Left lung (tissue), 10 donors: Measurements from ENCODE around the gene B4GALNT4. TPM values are rescaled to one million over a fixed set of nuclear protein-coding genes. Genes with fewer than 3 reads are reported as not detected.

Experiments
- ATAC-seq: fragments of 200-7000 bp; cut with Tn5 transposase; one replicate; pipeline ENCODE4 v1.9.1; 2020; ENCODE audit warnings: moderate library complexity
- DNase-seq, 4 donors: peaks; one replicate each; pipeline ENCODE4 v3.0.0-alpha.2; 2013 to 2020
- H3K27ac ChIP-seq, 2 donors: fragments of 200-600 bp; sonication (generic) in 1 of 2; one replicate each; pipeline versions ENCODE4 v1.5.0 to v1.8.0; 2020 to 2021
- H3K27me3 ChIP-seq, 2 donors: fragments of 200-600 bp; sonication (generic) in 1 of 2; one replicate each; pipeline versions ENCODE4 v1.5.0 to v1.8.0; 2020 to 2021
- H3K36me3 ChIP-seq, 2 donors: fragments of 200-600 bp; sonication (generic) in 1 of 2; one replicate each; pipeline versions ENCODE4 v1.5.0 to v1.8.0; 2020 to 2021
- H3K4me1 ChIP-seq, 2 donors: fragments of 200-600 bp; one replicate each; pipeline ENCODE4 v1.8.0; 2021
- H3K4me3 ChIP-seq, 2 donors: fragments of 200-600 bp; sonication (generic) in 1 of 2; one replicate each; pipeline versions ENCODE4 v1.5.0 to v1.8.0; 2020 to 2021; ENCODE audit warnings: mild to moderate bottlenecking in 1 of 2
- H3K9me3 ChIP-seq, 2 donors: fragments of 200-600 bp; sonication (generic) in 1 of 2; one replicate each; pipeline versions ENCODE4 v1.5.0 to v1.8.0; 2020 to 2021
- intact Hi-C, 2 donors: fragments of 100-400 bp; cut with DNase I; formaldehyde crosslinking; loops; one replicate each; pipeline versions ENCODE4 v1.11.2 to v1.14.2; 2022
- polyA plus RNA-seq, 6 donors: library from polyadenylated mRNA; unstranded; fragments of 120-200 nt; gene quantifications; one replicate each; pipeline ENCODE4 v1.2.1, GENCODE V29; 2013; ENCODE audit not compliant: insufficient read length in 6 of 6
- total RNA-seq, 2 donors: library from RNA; stranded (reverse); fragmentation: NEBNext Ultra II Directional; extraction: Animal tissue kit (Norgen Biotek cat#: 25700); gene quantifications; one replicate each; pipeline ENCODE4 v1.2.1, GENCODE V29; 2021
- TF ChIP-seq, protein P1 (sequence below), 2 donors: fragments of 200-600 bp; sonication (generic) in 1 of 2; IDR thresholded peaks; one replicate each; pipeline versions ENCODE4 v1.5.0 to v1.8.0; 2021; ENCODE audit warnings: antibody characterized with exemption in 2 of 2
- donor health status: DM: no; HTN: yes; CAD: no.
- donor health status: DM: no; HTN: no; CAD: no.

Gene B4GALNT4
- total and polyA plus RNA-seq, 8 donors, result 1.4 to 78.7 (median 52.4) TPM

DNA sequence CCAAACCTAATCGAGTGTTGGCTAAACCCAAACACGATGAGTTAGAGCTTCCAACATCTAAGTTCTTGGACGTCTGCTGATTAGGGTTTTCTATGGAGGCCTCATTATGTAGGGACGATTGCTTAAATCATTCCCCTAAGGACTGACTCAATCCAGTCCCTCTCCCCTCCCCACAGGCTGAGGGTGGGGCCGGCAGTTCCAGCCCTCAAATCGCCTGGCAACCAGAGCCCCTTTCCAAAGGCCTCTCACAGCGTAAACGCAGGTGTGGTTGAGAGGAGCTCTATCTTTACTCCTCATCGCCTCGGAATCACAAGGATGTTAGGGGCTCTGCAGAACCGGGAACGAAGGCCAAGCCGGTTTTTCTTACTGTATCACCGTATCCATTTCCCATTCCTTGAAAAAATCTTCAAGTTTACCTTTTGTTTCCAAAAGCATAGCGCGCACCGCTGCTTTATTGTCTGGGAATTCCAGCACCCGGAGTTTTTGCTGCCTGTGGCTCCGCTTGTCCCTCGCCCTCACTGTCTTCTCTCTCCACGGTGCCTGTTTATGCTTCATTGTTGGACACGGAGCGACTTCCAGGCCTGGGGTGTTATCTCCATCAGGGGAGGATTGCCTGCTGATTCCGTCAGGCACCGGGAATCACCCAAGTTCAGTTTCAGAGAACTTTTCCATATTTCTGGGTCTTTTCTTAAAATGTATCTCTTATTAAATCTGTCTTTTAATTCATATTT lies 34.9 kb upstream of the B4GALNT4 start:
- H3K4me1 ChIP-seq, result peaks cover 6 to 19% of the 10 kb centered on the region in 2 donors
- peak; percentile 44 for ATAC-seq
- TF ChIP-seq, protein P1, sequence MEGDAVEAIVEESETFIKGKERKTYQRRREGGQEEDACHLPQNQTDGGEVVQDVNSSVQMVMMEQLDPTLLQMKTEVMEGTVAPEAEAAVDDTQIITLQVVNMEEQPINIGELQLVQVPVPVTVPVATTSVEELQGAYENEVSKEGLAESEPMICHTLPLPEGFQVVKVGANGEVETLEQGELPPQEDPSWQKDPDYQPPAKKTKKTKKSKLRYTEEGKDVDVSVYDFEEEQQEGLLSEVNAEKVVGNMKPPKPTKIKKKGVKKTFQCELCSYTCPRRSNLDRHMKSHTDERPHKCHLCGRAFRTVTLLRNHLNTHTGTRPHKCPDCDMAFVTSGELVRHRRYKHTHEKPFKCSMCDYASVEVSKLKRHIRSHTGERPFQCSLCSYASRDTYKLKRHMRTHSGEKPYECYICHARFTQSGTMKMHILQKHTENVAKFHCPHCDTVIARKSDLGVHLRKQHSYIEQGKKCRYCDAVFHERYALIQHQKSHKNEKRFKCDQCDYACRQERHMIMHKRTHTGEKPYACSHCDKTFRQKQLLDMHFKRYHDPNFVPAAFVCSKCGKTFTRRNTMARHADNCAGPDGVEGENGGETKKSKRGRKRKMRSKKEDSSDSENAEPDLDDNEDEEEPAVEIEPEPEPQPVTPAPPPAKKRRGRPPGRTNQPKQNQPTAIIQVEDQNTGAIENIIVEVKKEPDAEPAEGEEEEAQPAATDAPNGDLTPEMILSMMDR (IDR thresholded peaks at IDR 0.05), result no peak
- peak in 1 of 4 donors; percentile 70 for DNase-seq
- H3K27ac ChIP-seq, result no peak overlapping the region
- no peaks in the 10 kb centered on the region for H3K9me3 ChIP-seq
- no peaks in the 10 kb centered on the region for H3K36me3 ChIP-seq
- H3K4me3 ChIP-seq, result no peak overlapping the region
- H3K27me3 ChIP-seq, result no peaks in the 10 kb centered on the region
- intact Hi-C loops, result no loop called here

DNA sequence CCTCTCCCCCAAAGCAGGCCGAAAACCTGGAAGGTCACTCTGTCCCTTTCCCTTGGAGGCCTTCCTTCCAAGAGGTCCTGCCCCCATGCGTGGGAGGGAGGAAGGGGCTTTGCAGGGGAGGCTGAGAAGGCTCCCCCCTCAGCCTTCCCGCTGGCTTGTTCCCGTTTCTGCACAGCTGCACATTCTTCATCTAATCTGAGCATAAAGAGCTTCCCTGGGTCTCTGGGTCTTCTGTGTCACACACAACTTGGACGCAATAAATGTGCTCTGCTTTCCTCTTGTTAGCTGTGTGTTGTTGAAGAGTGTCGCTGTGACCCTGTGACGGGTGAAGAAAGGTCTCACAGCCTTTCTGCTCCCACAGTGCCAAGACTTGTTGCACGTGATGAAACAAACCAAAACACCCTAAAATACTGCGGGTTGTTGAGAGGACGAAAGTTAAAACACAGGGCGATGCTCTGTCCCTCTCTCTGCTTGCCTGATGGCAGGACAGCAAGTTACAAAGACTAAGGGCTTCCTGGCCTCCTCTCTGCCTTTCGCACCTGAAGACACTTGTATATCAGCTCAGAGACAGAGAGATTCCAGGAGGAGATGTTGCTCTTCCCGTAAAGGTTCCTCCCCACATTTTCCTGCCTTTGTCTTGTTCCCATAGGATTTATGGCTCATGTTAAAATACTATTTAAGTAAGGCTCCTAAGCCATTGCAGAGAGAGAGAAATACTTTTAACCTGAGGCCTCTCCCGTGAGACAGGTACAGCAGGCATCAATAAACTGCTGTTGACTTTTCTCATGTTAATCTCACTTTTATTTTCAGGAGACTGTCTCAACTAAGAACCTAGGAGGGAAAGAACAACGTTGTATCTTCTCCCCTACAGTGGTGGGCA lies 33.3 kb upstream of the B4GALNT4 start:
- H3K27me3 ChIP-seq, result no peaks in the 10 kb centered on the region
- TF ChIP-seq, protein P1 (IDR thresholded peaks at IDR 0.05), result no peak
- peak overlapping the region; percentile 45 to 63 for H3K27ac ChIP-seq
- DNase-seq, result peak in 1 of 4 donors; percentile 67
- peaks cover 6 to 19% of the 10 kb centered on the region in 2 donors for H3K4me1 ChIP-seq
- peak; percentile 43 for ATAC-seq
- H3K36me3 ChIP-seq, result no peaks in the 10 kb centered on the region
- no peak overlapping the region for H3K4me3 ChIP-seq
- no peaks in the 10 kb centered on the region for H3K9me3 ChIP-seq
- intact Hi-C loops, result no loop called here

DNA sequence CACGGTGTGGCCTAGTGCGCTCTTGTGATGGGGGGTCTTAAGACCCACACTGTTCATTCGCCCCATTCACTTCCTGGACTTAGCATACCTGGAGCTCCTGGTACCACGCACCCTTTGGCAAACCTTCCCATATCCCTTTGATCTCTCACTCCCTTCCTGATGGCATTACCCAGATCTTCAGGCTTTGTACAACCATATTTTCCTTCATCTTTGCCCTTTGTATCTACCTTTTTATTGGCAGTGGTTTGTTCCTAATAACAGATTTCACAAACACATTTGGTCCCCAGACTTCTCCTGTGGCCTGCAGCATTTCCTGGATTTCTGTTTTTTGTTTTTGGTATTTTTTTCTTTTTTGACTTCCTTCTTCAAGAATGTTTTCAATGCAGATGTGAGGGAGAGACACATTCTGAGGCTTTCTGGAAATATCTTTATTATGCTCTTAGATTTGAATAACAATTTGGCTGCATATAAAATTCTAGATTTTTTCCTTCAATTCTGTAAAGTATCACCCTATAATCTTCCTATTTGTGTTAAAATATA lies 32.6 kb upstream of the B4GALNT4 start:
- Histone ChIP-seq H3K27ac (peak overlapping the region in 1 of 2 donors; percentile 63), H3K4me3 (no peak overlapping the region), H3K4me1 (peaks cover 6 to 19% of the 10 kb centered on the region in 2 donors), H3K9me3 (no peaks in the 10 kb centered on the region), H3K36me3 (no peaks in the 10 kb centered on the region), H3K27me3 (no peaks in the 10 kb centered on the region)
- intact Hi-C loops, result no loop called here
- DNase-seq (no peak), ATAC-seq (no peak)
- TF ChIP-seq, protein P1 (IDR thresholded peaks at IDR 0.05), result no peak

DNA sequence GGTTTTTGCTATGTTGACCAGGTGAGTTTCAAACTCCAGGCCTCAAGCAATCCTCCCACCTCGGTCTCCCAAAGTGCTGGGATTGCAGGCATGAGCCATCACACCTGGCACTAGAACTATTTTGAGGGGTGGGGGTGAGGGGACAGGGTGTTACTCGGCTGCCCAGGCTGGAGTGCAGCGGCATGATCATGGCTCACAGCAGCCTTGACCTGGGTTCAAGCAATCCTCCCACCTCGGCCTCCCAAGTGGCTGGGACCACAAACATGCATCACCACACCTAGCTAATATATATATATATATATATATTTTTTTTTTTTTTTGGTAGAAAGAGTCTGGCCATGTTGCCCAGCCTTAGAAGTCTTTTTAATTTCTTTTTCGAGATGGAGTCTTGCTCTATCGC lies 31.6 kb upstream of the B4GALNT4 start:
- ATAC-seq, result no peak
- Histone ChIP-seq H3K4me3 (no peak overlapping the region), H3K27me3 (no peaks in the 10 kb centered on the region), H3K27ac (no peak overlapping the region), H3K4me1 (peaks cover 6 to 19% of the 10 kb centered on the region in 2 donors), H3K9me3 (no peaks in the 10 kb centered on the region), H3K36me3 (no peaks in the 10 kb centered on the region)
- TF ChIP-seq, protein P1 (IDR thresholded peaks at IDR 0.05), result no peak
- intact Hi-C loops, result no loop called here
- DNase-seq, result no peak

DNA sequence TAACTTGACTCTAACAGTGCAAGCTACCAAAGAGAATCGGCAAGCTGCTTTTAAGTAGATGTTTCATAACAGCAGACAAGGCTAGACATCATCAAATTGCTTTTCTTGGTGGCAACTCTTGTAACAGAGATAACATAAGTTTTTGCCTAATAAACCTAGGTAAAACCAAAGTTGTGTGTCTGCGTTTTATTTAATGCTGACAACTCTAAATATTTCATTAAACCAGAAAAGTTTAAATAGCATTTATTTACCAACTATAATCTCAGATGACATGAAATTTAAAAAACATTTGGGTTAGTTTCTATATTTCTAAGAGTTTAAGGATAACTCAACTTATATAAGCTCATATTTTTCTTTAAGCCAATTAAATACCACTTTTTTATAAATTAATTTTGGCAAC lies 29.3 kb upstream of the B4GALNT4 start:
- ATAC-seq, result no peak
- H3K4me1 ChIP-seq, result peaks cover 6 to 16% of the 10 kb centered on the region in 2 donors
- H3K27me3 ChIP-seq, result no peaks in the 10 kb centered on the region
- H3K4me3 ChIP-seq, result no peak overlapping the region
- intact Hi-C loops, result no loop called here
- no peaks in the 10 kb centered on the region for H3K36me3 ChIP-seq
- H3K9me3 ChIP-seq, result no peaks in the 10 kb centered on the region
- TF ChIP-seq, protein P1 (IDR thresholded peaks at IDR 0.05), result no peak
- DNase-seq, result no peak
- H3K27ac ChIP-seq, result no peak overlapping the region
